GM23248 (cell line): ENCODE measurements around the gene UTRN.

Source experiments
- EZH2 ChIP-seq: fragments of 200-600 bp; sonication (generic); IDR thresholded peaks from 2 replicates; pipeline ENCODE4 v1.6.1; 2018; ENCODE audit warnings: antibody characterized with exemption, mild to moderate bottlenecking; ENCODE audit not compliant: insufficient read depth, poor library complexity, severe bottlenecking
- EZH2phosphoT487 ChIP-seq: fragments of 200-600 bp; sonication (generic); IDR thresholded peaks from 2 replicates; pipeline ENCODE4 v1.6.1; 2018; ENCODE audit warnings: antibody characterized with exemption, moderate library complexity, mild to moderate bottlenecking, low read depth; ENCODE audit not compliant: insufficient read depth

- TF ChIP-seq EZH2 (no peak), EZH2phosphoT487 (no peak)
Measured at GRCh38 chr6:144310765-144311164, 25.6 kb downstream of the UTRN start.
